CD4-positive, CD25-positive, alpha-beta regulatory T cell (primary cell): ENCODE results near the gene ZBTB7A. TPM values are rescaled to one million over a fixed set of nuclear protein-coding genes. Genes with fewer than 3 reads are reported as not detected.

Experiments used
- ATAC-seq, 2 donors: fragments of 150-1000 bp; cut with Tn5 transposase; one replicate each; pipeline ENCODE4 v1.10.0; 2021; ENCODE audit warnings: low read depth in 2 of 2, moderate number of reproducible peaks in 2 of 2, moderate library complexity in 1 of 2
- DNase-seq, 3 donors: peaks; one replicate each; pipeline versions ENCODE4 v3.0.0 to v3.0.0-alpha.2; 2012 to 2022; ENCODE audit warnings: mixed read lengths in 1 of 3
- H3K27ac ChIP-seq: one replicate; pipeline ENCODE4 v1.7.0; 2013; ENCODE audit warnings: mild to moderate bottlenecking, low read length; ENCODE audit not compliant: insufficient read depth, poor library complexity, severe bottlenecking
- H3K27me3 ChIP-seq: one replicate; pipeline ENCODE4 v1.7.0; 2013; ENCODE audit warnings: low read length; ENCODE audit not compliant: control insufficient read depth, insufficient read depth
- H3K36me3 ChIP-seq: one replicate; pipeline ENCODE4 v1.7.0; 2013; ENCODE audit warnings: mild to moderate bottlenecking, low read length, moderate library complexity; ENCODE audit not compliant: control insufficient read depth, insufficient read depth
- H3K4me1 ChIP-seq: 2 replicates; pipeline ENCODE4 v1.7.0; 2013; ENCODE audit warnings: mild to moderate bottlenecking, low read length; ENCODE audit not compliant: insufficient read depth, control insufficient read depth, poor library complexity, severe bottlenecking
- H3K4me3 ChIP-seq: one replicate; pipeline ENCODE4 v1.7.0; 2013; ENCODE audit warnings: low read depth, mild to moderate bottlenecking, low read length, moderate library complexity
- H3K9me3 ChIP-seq, 2 experiments: 1 replicate in 1 of 2; 2 replicates in 1 of 2; pipeline ENCODE4 v1.7.0; 2013; ENCODE audit warnings: low read length in 2 of 2, mild to moderate bottlenecking in 1 of 2, moderate library complexity in 1 of 2; ENCODE audit not compliant: control insufficient read depth in 2 of 2
- H3K27ac Mint-ChIP-seq, 3 donors: one replicate each; pipeline ENCODE4 v1.8.0; 2020 to 2022; ENCODE audit warnings: mild to moderate bottlenecking in 3 of 3, mixed read lengths in 3 of 3, moderate library complexity in 2 of 3
- H3K27me3 Mint-ChIP-seq: one replicate; pipeline ENCODE4 v1.8.0; 2022; ENCODE audit warnings: mild to moderate bottlenecking, mixed read lengths
- H3K36me3 Mint-ChIP-seq: one replicate; pipeline ENCODE4 v1.8.0; 2020; ENCODE audit warnings: mixed read lengths
- H3K4me1 Mint-ChIP-seq, 4 donors: one replicate each; pipeline ENCODE4 v1.8.0; 2020 to 2022; ENCODE audit warnings: mixed read lengths in 4 of 4, mild to moderate bottlenecking in 1 of 4
- H3K4me3 Mint-ChIP-seq, 4 donors: one replicate each; pipeline ENCODE4 v1.8.0; 2020 to 2022; ENCODE audit warnings: mild to moderate bottlenecking in 4 of 4, mixed read lengths in 4 of 4, moderate library complexity in 3 of 4
- H3K9me3 Mint-ChIP-seq, 7 donors: one replicate each; pipeline ENCODE4 v1.8.0; 2020 to 2022; ENCODE audit warnings: mixed read lengths in 7 of 7, mild to moderate bottlenecking in 3 of 7, moderate library complexity in 2 of 7
- polyA plus RNA-seq, 4 donors: library from polyadenylated mRNA; unstranded; fragments of 300-500 nt; fragmentation: Illumina TruSeq; gene quantifications; one replicate each; pipeline ENCODE4 v1.2.3, GENCODE V29; 2021
- total RNA-seq: library from RNA; stranded (reverse); gene quantifications from one replicate; pipeline ENCODE4 v1.2.3, GENCODE V29; 2022

Gene ZBTB7A
- total and polyA plus RNA-seq, 5 donors from 2014 or later = 19.6 to 50.5 (median 26.8) TPM

DNA sequence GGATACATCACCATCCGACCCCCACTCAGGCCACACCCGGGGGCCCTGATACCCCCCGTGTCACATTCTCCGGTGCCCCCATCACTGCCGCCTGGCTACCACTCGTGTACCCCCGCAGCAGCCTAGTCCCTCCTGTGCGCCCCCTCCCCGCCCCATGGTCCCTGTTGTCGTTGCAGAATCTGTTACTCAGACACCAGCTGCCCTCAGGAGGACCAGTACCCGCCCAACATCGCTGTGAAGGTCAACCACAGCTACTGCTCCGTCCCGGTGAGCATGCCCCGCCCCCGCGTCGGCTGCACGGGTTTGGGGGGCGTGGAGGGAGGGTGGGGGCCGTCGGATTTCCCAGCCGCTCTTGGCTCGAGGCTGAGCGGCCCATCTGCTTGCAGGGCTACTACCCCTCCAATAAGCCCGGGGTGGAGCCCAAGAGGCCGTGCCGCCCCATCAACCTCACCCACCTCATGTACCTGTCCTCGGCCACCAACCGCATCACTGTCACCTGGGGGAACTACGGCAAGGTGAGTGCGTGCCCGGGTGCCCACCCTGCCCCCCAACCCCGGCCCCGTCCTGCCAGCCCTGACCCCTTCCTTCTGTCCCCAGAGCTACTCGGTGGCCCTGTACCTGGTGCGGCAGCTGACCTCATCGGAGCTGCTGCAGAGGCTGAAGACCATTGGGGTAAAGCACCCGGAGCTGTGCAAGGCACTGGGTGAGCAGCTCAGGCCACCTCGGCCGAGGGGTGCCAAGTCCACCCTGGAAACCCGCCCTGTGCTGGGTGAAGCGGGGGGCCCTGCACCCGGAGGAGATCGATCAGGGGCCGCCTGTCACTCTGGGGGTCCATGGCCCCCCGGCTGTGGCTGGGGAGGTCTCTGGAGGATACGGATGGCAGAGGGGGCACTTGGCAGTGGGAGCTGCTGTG lies 38.1 kb downstream of the ZBTB7A start:
- Histone ChIP-seq H3K36me3 (peaks cover 8% of the 10 kb centered on the region), H3K27me3 (no peaks in the 10 kb centered on the region), H3K4me3 (no peak overlapping the region), H3K9me3 (no peaks in the 10 kb centered on the region), H3K4me1 (no peaks in the 10 kb centered on the region), H3K27ac (no peak overlapping the region)
- DNase-seq = no peak
- no peak overlapping the region for H3K27ac Mint-ChIP-seq
- no peak overlapping the region for H3K4me3 Mint-ChIP-seq
- ATAC-seq = no peak
- peaks cover 0 to 2% (median 0%) of the 10 kb centered on the region in 7 donors for H3K9me3 Mint-ChIP-seq
- H3K4me1 Mint-ChIP-seq = no peaks in the 10 kb centered on the region
- peaks cover 7% of the 10 kb centered on the region for H3K36me3 Mint-ChIP-seq
- H3K27me3 Mint-ChIP-seq = no peaks in the 10 kb centered on the region

DNA sequence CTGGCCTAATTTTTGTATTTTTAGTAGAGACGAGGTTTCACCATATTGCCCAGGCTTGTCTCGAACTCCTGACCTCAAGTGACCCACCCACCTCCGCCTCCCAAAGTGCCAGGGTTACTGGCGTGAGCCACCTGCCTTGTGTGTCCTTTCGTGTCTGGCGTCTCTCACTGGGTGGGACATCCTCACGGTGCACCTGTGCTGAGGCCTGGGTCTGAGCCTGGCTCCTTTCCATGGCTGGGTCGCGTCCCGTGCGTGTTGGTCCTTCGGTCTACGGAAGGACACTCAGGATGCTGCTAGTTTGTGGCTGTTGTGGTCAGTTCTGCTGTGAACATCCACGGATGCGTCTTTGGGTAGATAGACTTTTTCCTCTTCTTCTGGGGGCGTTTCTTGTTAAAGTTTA lies 39.6 kb downstream of the ZBTB7A start:
- no peaks in the 10 kb centered on the region for H3K27me3 Mint-ChIP-seq
- Histone ChIP-seq H3K9me3 (no peaks in the 10 kb centered on the region), H3K27me3 (no peaks in the 10 kb centered on the region), H3K27ac (no peak overlapping the region), H3K36me3 (peaks cover 9% of the 10 kb centered on the region), H3K4me3 (no peak overlapping the region), H3K4me1 (no peaks in the 10 kb centered on the region)
- H3K4me1 Mint-ChIP-seq = no peaks in the 10 kb centered on the region
- H3K9me3 Mint-ChIP-seq = peaks cover 0 to 2% (median 0%) of the 10 kb centered on the region in 7 donors
- peaks cover 7% of the 10 kb centered on the region for H3K36me3 Mint-ChIP-seq
- H3K4me3 Mint-ChIP-seq = no peak overlapping the region
- H3K27ac Mint-ChIP-seq = no peak overlapping the region
- DNase-seq (no peak), ATAC-seq (no peak)

DNA sequence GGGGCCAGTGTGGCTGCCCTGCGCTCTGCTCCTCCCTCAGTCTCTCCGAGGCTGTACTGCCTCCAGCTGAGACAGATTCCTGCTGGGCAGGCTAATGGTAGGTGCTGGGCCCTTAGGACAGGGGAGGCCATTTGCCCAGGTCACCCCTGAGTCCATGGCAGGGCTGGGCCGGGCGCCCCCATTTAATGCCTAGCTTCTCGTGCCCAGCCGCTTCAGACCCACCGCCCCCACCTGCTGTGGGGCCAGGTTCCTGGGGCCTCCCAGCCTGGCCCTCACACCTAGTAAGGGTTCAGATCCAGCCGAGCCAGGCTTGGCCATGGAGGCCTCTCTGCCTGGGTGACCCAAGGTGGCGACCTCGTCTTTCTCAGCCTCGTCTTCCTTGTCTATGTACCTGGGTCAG lies 41.4 kb downstream of the ZBTB7A start:
- no peak overlapping the region for H3K4me3 ChIP-seq
- H3K9me3 Mint-ChIP-seq = peaks cover 0 to 3% (median 0%) of the 10 kb centered on the region in 7 donors
- ATAC-seq = no peak

GRCh38 chr19:4023600-4024398 lies 42.9 kb downstream of the ZBTB7A start:
- H3K27me3 ChIP-seq = no peaks in the 10 kb centered on the region

More for the DNA sequence above, 41.4 kb downstream of the ZBTB7A start:
- H3K9me3 ChIP-seq = peaks cover 3% of the 10 kb centered on the region in 2 experiments
- H3K36me3 ChIP-seq = peaks cover 16% of the 10 kb centered on the region
- Mint-ChIP-seq H3K27ac (no peak overlapping the region), H3K4me3 (no peak overlapping the region), H3K4me1 (peaks cover 0 to 1% (median 0%) of the 10 kb centered on the region in 4 donors), H3K36me3 (peaks cover 16% of the 10 kb centered on the region), H3K27me3 (no peaks in the 10 kb centered on the region)
- no peaks in the 10 kb centered on the region for H3K27me3 ChIP-seq
- no peak for DNase-seq
- no peaks in the 10 kb centered on the region for H3K4me1 ChIP-seq
- H3K27ac ChIP-seq = no peak overlapping the region

DNA sequence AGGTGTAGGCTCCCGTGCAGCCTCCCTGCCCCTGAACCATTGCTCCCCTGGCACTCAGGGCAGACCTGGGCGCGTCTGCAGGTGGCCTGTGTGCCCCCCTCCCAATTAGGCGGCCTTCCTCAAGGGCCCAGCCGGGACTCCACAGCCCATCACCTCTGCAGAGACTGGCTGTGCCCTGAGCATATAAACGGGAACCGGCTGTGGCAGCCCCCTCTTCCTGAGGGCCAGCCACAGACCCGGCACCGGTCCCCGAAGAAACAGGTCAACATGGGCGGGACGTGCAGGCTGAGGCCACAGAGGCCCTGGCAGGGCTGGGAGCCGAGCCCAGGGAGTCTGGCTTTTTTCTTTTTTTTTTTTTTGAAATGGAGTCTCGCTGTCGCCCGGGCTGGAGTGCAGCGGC lies 47.1 kb downstream of the ZBTB7A start:
- H3K4me3 Mint-ChIP-seq = no peak overlapping the region
- DNase-seq (no peak), ATAC-seq (no peak)
- peaks cover 0 to 23% (median 2%) of the 10 kb centered on the region in 4 donors for H3K4me1 Mint-ChIP-seq
- Histone ChIP-seq H3K36me3 (peaks cover 23% of the 10 kb centered on the region), H3K27me3 (no peaks in the 10 kb centered on the region), H3K9me3 (peaks cover 3% of the 10 kb centered on the region in 2 experiments), H3K4me1 (peaks cover 2% of the 10 kb centered on the region), H3K4me3 (no peak overlapping the region), H3K27ac (no peak overlapping the region)
- H3K36me3 Mint-ChIP-seq = peaks cover 16% of the 10 kb centered on the region
- H3K27me3 Mint-ChIP-seq = no peaks in the 10 kb centered on the region
- H3K9me3 Mint-ChIP-seq = peaks cover 0 to 3% (median 0%) of the 10 kb centered on the region in 7 donors
- no peak overlapping the region for H3K27ac Mint-ChIP-seq

More at GRCh38 chr19:4023600-4024398, 42.9 kb downstream of the ZBTB7A start:
- H3K36me3 Mint-ChIP-seq = peaks cover 19% of the 10 kb centered on the region
- H3K27me3 Mint-ChIP-seq = no peaks in the 10 kb centered on the region
- no peak overlapping the region for H3K4me3 Mint-ChIP-seq
- Histone ChIP-seq H3K4me3 (no peak overlapping the region), H3K4me1 (no peaks in the 10 kb centered on the region), H3K36me3 (peaks cover 16% of the 10 kb centered on the region), H3K27ac (no peak overlapping the region), H3K9me3 (peaks cover 3% of the 10 kb centered on the region in 2 experiments)
- H3K4me1 Mint-ChIP-seq = peaks cover 0 to 5% (median 0%) of the 10 kb centered on the region in 4 donors
- no peak overlapping the region for H3K27ac Mint-ChIP-seq
- peaks cover 0 to 3% (median 0%) of the 10 kb centered on the region in 7 donors for H3K9me3 Mint-ChIP-seq
- DNase-seq = no peak
- no peak for ATAC-seq

DNA sequence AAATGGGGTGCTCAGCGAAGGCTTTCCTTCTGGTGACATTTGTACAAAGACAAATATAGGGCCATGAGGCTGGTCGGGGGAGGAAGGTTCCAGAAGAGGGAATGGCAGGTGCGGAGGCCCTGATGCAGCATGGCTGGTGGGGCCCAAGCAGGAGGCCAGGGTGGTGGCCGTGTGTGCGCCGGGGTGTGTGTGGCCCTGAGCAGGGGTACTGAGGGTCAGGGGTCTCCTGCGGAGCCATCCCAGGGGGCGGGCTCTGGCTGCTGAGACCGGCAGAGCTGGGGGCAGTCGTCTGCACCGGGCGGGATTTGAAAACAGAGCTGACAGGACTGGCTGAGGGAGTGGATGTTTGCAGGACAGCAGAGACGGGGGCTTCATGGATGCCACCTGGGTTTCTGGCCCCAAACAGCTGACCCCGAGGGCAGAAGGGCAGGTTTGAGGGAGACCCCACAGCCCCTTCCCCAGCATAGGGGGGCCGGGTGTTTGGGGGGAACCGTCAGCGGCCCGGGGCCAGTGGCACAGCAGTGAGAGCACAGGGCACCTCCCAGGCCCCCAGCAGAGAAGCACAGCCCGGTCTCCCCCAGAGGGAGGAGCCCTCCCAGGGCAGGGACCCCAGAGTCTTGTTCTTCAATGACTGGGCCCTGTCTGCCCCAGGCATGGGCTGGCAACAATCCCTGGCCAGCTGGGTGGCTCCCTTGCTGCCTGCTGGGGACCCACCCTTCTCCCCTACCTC lies 47.8 kb downstream of the ZBTB7A start:
- no peak overlapping the region for H3K4me3 ChIP-seq
- H3K36me3 Mint-ChIP-seq = peaks cover 13% of the 10 kb centered on the region
- peaks cover 3% of the 10 kb centered on the region in 2 experiments for H3K9me3 ChIP-seq
- peaks cover 23% of the 10 kb centered on the region for H3K36me3 ChIP-seq
- DNase-seq = no peak
- H3K27ac ChIP-seq = no peak overlapping the region
- no peak overlapping the region for H3K27ac Mint-ChIP-seq
- H3K4me1 Mint-ChIP-seq = peaks cover 0 to 25% (median 2%) of the 10 kb centered on the region in 4 donors
- no peak overlapping the region for H3K4me3 Mint-ChIP-seq
- H3K27me3 Mint-ChIP-seq = no peaks in the 10 kb centered on the region
- H3K4me1 ChIP-seq = peaks cover 4% of the 10 kb centered on the region
- H3K9me3 Mint-ChIP-seq = peaks cover 0 to 3% (median 0%) of the 10 kb centered on the region in 7 donors
- no peaks in the 10 kb centered on the region for H3K27me3 ChIP-seq
- ATAC-seq = no peak

DNA sequence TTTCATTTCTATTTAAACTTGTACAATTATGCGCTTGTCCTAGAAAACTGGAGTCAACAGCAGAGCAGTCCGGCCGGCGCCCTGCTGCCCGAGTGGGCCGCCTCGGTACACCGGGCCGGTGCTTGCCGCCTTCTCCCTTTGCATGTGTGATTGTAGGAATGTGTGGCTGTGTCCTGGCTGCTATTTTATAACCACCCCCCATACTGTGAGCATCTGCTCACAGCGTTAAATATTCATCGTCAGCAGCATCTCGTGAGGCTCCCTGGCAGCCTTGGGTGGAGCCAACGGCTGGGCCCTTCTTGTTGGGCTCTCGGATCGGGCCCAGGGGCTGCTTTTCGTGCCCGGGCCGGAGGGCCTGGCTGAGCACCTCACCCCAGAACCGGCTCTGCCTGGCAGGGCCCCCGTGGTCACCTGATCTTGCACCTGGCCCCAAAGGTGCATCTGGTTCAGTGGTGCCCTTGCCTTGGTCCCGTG lies 48.5 kb downstream of the ZBTB7A start:
- H3K27me3 Mint-ChIP-seq = no peaks in the 10 kb centered on the region
- DNase-seq = no peak
- Histone ChIP-seq H3K36me3 (peaks cover 26% of the 10 kb centered on the region), H3K4me3 (no peak overlapping the region), H3K27me3 (no peaks in the 10 kb centered on the region), H3K27ac (no peak overlapping the region), H3K4me1 (peaks cover 7% of the 10 kb centered on the region), H3K9me3 (peaks cover 3% of the 10 kb centered on the region in 2 experiments)
- peak overlapping the region in 1 of 4 donors; percentile 22 for H3K4me3 Mint-ChIP-seq
- no peak for ATAC-seq
- H3K9me3 Mint-ChIP-seq = peaks cover 0 to 3% (median 0%) of the 10 kb centered on the region in 7 donors
- H3K27ac Mint-ChIP-seq = peak overlapping the region in 1 of 3 donors; percentile 66
- H3K36me3 Mint-ChIP-seq = peaks cover 13% of the 10 kb centered on the region
- H3K4me1 Mint-ChIP-seq = peaks cover 0 to 26% (median 2%) of the 10 kb centered on the region in 4 donors
